Kidney glomerular epithelial cell (primary cell): ENCODE data around the gene DDX24.
"Not testable (repeated sequence)": the region's sequence is repeated elsewhere in the genome, so short reads cannot be mapped to it uniquely, and the experiment has no call there.

Source experiments
- DNase-seq: peaks from one replicate; lab custom pipeline; 2025; lab: John Stamatoyannopoulos, UW

DDX24 gene

GRCh38 chr14:94081386-94081820 lies 401 bp upstream of the DDX24 start:
- DNase-seq, result no peak

GRCh38 chr14:94079891-94080620 lies 946 bp downstream of the DDX24 start:
- peak; percentile 14 for DNase-seq

- DNase-seq, result no peak
These were observed 3.2 kb downstream of the DDX24 start for GRCh38 chr14:94077823-94078222.

- DNase-seq, result no peak
These were observed 3.7 kb downstream of the DDX24 start for GRCh38 chr14:94077111-94077821.

- DNase-seq, result no peak
These were observed 6.0 kb downstream of the DDX24 start for GRCh38 chr14:94075008-94075407.

GRCh38 chr14:94074534-94074933 lies 6.5 kb downstream of the DDX24 start:
- DNase-seq, result no peak

GRCh38 chr14:94072076-94072475 lies 8.9 kb downstream of the DDX24 start:
- not testable (repeated sequence) for DNase-seq

GRCh38 chr14:94066089-94066676 lies 14.8 kb downstream of the DDX24 start:
- DNase-seq, result peak; percentile 14

- DNase-seq, result peak; percentile 47
These were observed 18.6 kb downstream of the DDX24 start for GRCh38 chr14:94062344-94062940.

- DNase-seq, result no peak
These were observed 21.0 kb downstream of the DDX24 start for GRCh38 chr14:94059998-94060397.

GRCh38 chr14:94058674-94059138 lies 22.3 kb downstream of the DDX24 start:
- DNase-seq, result no peak

GRCh38 chr14:94058128-94058673 lies 22.8 kb downstream of the DDX24 start:
- DNase-seq, result no peak

- no peak for DNase-seq
These were observed 24.3 kb downstream of the DDX24 start for GRCh38 chr14:94056579-94057308.

- no peak for DNase-seq
These were observed 26.1 kb downstream of the DDX24 start for GRCh38 chr14:94054936-94055335.

- DNase-seq, result no peak
These were observed 26.6 kb downstream of the DDX24 start for GRCh38 chr14:94054401-94054800.

GRCh38 chr14:94052662-94053061 lies 28.3 kb downstream of the DDX24 start:
- no peak for DNase-seq

GRCh38 chr14:94052199-94052598 lies 28.8 kb downstream of the DDX24 start:
- no peak for DNase-seq

GRCh38 chr14:94051779-94052178 lies 29.2 kb downstream of the DDX24 start:
- DNase-seq, result no peak

GRCh38 chr14:94051115-94051514 lies 29.9 kb downstream of the DDX24 start:
- DNase-seq, result peak; percentile 12

- no peak for DNase-seq
These were observed 30.6 kb downstream of the DDX24 start for GRCh38 chr14:94050231-94050880.

- DNase-seq, result no peak
These were observed 31.4 kb downstream of the DDX24 start for GRCh38 chr14:94049625-94050023.
